Measurements from ENCODE around the gene CDYL2.

- TF ChIP-seq CTCF (conservative IDR thresholded peaks at IDR 0.05; ENCODE audit: low read depth, low read length) (no peak), EZH2phosphoT487 (IDR thresholded peaks at IDR 0.05; ENCODE audit: borderline replicate concordance, low read length) (no peak), EZH2 (IDR thresholded peaks at IDR 0.05; ENCODE audit: low read length, unreplicated experiment) (no peak)
Measured at GRCh38 chr16:80607204-80607603, 197.2 kb downstream of the CDYL2 start.
